Stimulated activated CD4-positive, alpha-beta T cell treated with anti-CD3 and anti-CD28 coated beads, Interleukin-2, amount 100 ng/mL, for 4 hours (primary cell): ENCODE results near the gene RPTOR.
A peak's percentile ranks its signal among the peaks of the same experiment; 100 is the strongest.

Experiments used
- DNase-seq: peaks from one replicate; pipeline ENCODE4 v3.0.0-alpha.2; 2020; ENCODE audit warnings: low read depth

The RPTOR gene

GRCh38 chr17:80850109-80850508 lies 305.5 kb downstream of the RPTOR start:
- DNase-seq, result no peak

- no peak for DNase-seq
Observed at GRCh38 chr17:80850817-80851216, 306.2 kb downstream of the RPTOR start.

GRCh38 chr17:80851277-80851925 lies 306.8 kb downstream of the RPTOR start:
- DNase-seq, result no peak

GRCh38 chr17:80852476-80853015 lies 307.9 kb downstream of the RPTOR start:
- no peak for DNase-seq

- no peak for DNase-seq
Observed at GRCh38 chr17:80853076-80853475, 308.4 kb downstream of the RPTOR start.

GRCh38 chr17:80854220-80854619 lies 309.6 kb downstream of the RPTOR start:
- DNase-seq, result no peak

- no peak for DNase-seq
Observed at GRCh38 chr17:80855196-80855947, 310.7 kb downstream of the RPTOR start.

GRCh38 chr17:80855948-80856862 lies 311.6 kb downstream of the RPTOR start:
- peak; percentile 86 for DNase-seq

- no peak for DNase-seq
Observed at GRCh38 chr17:80856863-80857755, 312.5 kb downstream of the RPTOR start.

GRCh38 chr17:80857756-80858171 lies 313.1 kb downstream of the RPTOR start:
- no peak for DNase-seq

GRCh38 chr17:80858301-80859001 lies 313.8 kb downstream of the RPTOR start:
- DNase-seq, result no peak

GRCh38 chr17:80859002-80859941 lies 314.6 kb downstream of the RPTOR start:
- DNase-seq, result no peak

GRCh38 chr17:80860101-80860671 lies 315.5 kb downstream of the RPTOR start:
- no peak for DNase-seq

GRCh38 chr17:80860703-80861417 lies 316.2 kb downstream of the RPTOR start:
- DNase-seq, result no peak

GRCh38 chr17:80861418-80861815 lies 316.8 kb downstream of the RPTOR start:
- no peak for DNase-seq

GRCh38 chr17:80861892-80862291 lies 317.3 kb downstream of the RPTOR start:
- DNase-seq, result peak; percentile 52

GRCh38 chr17:80862481-80862961 lies 317.9 kb downstream of the RPTOR start:
- DNase-seq, result no peak

- DNase-seq, result no peak
Observed at GRCh38 chr17:80862978-80863377, 318.3 kb downstream of the RPTOR start.
